CD4-positive, CD25-positive, alpha-beta regulatory T cell (primary cell): Measurements from ENCODE around the gene ZBTB22. TPM values are rescaled to one million over a fixed set of nuclear protein-coding genes. Genes with fewer than 3 reads are reported as not detected.

Source experiments
- polyA plus RNA-seq, 4 donors: library from polyadenylated mRNA; unstranded; fragments of 300-500 nt; fragmentation: Illumina TruSeq; gene quantifications; one replicate each; pipeline ENCODE4 v1.2.3, GENCODE V29; 2021
- total RNA-seq: library from RNA; stranded (reverse); gene quantifications from one replicate; pipeline ENCODE4 v1.2.3, GENCODE V29; 2022

The ZBTB22 gene
- total and polyA plus RNA-seq, 5 donors from 2014 or later, result 8.3 to 19.4 (median 13.2) TPM

Other genes starting within 250 kb of the ZBTB22 start
- 102 TPM for gene HLA-DPA1, start 244.1 kb downstream of the ZBTB22 start, total RNA-seq
- gene HLA-DPA1, start 244.1 kb downstream of the ZBTB22 start, polyA plus RNA-seq, result 100 to 1,000 TPM in 3 of 4 donors, 10 to 100 TPM in 1; 97.9 to 292 (median 209) TPM
- gene HLA-DPB1, start 241.8 kb downstream of the ZBTB22 start, total RNA-seq, result 153 TPM
- gene HLA-DPB1, start 241.8 kb downstream of the ZBTB22 start, polyA plus RNA-seq, result 100 to 1,000 TPM; 144 to 335 (median 244) TPM
- 0.89 TPM for gene COL11A2, start 125.3 kb downstream of the ZBTB22 start, total RNA-seq
- gene COL11A2, start 125.3 kb downstream of the ZBTB22 start, polyA plus RNA-seq, result under 1 TPM in 2 of 4 donors, not detected in 2; 0.34 to 0.43 TPM
- 62.6 TPM for gene RXRB, start 117.1 kb downstream of the ZBTB22 start, total RNA-seq
- 1 to 10 TPM; 7.1 to 8.9 (median 7.2) TPM for gene RXRB, start 117.1 kb downstream of the ZBTB22 start, polyA plus RNA-seq
- gene SLC39A7, start 116.9 kb downstream of the ZBTB22 start, total RNA-seq, result 24.1 TPM
- gene SLC39A7, start 116.9 kb downstream of the ZBTB22 start, polyA plus RNA-seq, result 10 to 100 TPM; 11.4 to 27.3 (median 20.4) TPM
- gene HSD17B8, start 113.1 kb downstream of the ZBTB22 start, total RNA-seq, result 8.8 TPM
- 10 to 100 TPM; 33.3 to 53.9 (median 41.9) TPM for gene HSD17B8, start 113.1 kb downstream of the ZBTB22 start, polyA plus RNA-seq
- 34.2 TPM for gene RING1, start 109.2 kb downstream of the ZBTB22 start, total RNA-seq
- gene RING1, start 109.2 kb downstream of the ZBTB22 start, polyA plus RNA-seq, result 1 to 10 TPM; 4.9 to 6.3 (median 5.5) TPM
- gene VPS52, start 45.9 kb downstream of the ZBTB22 start, total RNA-seq, result 70.6 TPM
- 10 to 100 TPM; 12.4 to 17.4 (median 15.0) TPM for gene VPS52, start 45.9 kb downstream of the ZBTB22 start, polyA plus RNA-seq
- gene RPS18, start 45.7 kb downstream of the ZBTB22 start, total RNA-seq, result 2,198 TPM
- gene RPS18, start 45.7 kb downstream of the ZBTB22 start, polyA plus RNA-seq, result over 10,000 TPM in 1 of 4 donors, 1,000 to 10,000 TPM in 3; 7,008 to 10,525 (median 8,528) TPM
- gene B3GALT4, start 40.6 kb downstream of the ZBTB22 start, total RNA-seq, result 17.5 TPM
- 10 to 100 TPM; 27.5 to 35.9 (median 31.2) TPM for gene B3GALT4, start 40.6 kb downstream of the ZBTB22 start, polyA plus RNA-seq
- gene WDR46, start 28.5 kb downstream of the ZBTB22 start, total RNA-seq, result 31.5 TPM
- 10 to 100 TPM; 50.6 to 54.0 (median 52.0) TPM for gene WDR46, start 28.5 kb downstream of the ZBTB22 start, polyA plus RNA-seq
- 20.0 TPM for gene PFDN6, start 28.1 kb downstream of the ZBTB22 start, total RNA-seq
- gene PFDN6, start 28.1 kb downstream of the ZBTB22 start, polyA plus RNA-seq, result 10 to 100 TPM; 33.7 to 47.0 (median 38.4) TPM
- gene RGL2, start 18.8 kb downstream of the ZBTB22 start, total RNA-seq, result 59.2 TPM
- 1 to 10 TPM; 7.2 to 9.4 (median 8.1) TPM for gene RGL2, start 18.8 kb downstream of the ZBTB22 start, polyA plus RNA-seq
- 281 TPM for gene TAPBP, start 3.7 kb downstream of the ZBTB22 start, total RNA-seq
- 100 to 1,000 TPM; 251 to 314 (median 262) TPM for gene TAPBP, start 3.7 kb downstream of the ZBTB22 start, polyA plus RNA-seq
- gene DAXX, start 5.2 kb upstream of the ZBTB22 start, total RNA-seq, result 45.1 TPM
- 100 to 1,000 TPM in 2 of 4 donors, 10 to 100 TPM in 2; 88.0 to 104 (median 97.5) TPM for gene DAXX, start 5.2 kb upstream of the ZBTB22 start, polyA plus RNA-seq
- gene KIFC1, start 74.1 kb upstream of the ZBTB22 start, total RNA-seq, result 8.7 TPM
- 1 to 10 TPM in 3 of 4 donors, under 1 TPM in 1; 0.41 to 3.9 (median 1.3) TPM for gene KIFC1, start 74.1 kb upstream of the ZBTB22 start, polyA plus RNA-seq
- gene PHF1, start 93.3 kb upstream of the ZBTB22 start, total RNA-seq, result 403 TPM
- 10 to 100 TPM; 41.5 to 72.2 (median 64.1) TPM for gene PHF1, start 93.3 kb upstream of the ZBTB22 start, polyA plus RNA-seq
- 202 TPM for gene CUTA, start 100.4 kb upstream of the ZBTB22 start, total RNA-seq
- gene CUTA, start 100.4 kb upstream of the ZBTB22 start, polyA plus RNA-seq, result 100 to 1,000 TPM; 435 to 529 (median 489) TPM
- gene SYNGAP1, start 102.3 kb upstream of the ZBTB22 start, total RNA-seq, result 81.4 TPM
- gene SYNGAP1, start 102.3 kb upstream of the ZBTB22 start, polyA plus RNA-seq, result under 1 TPM; 0.48 to 0.82 (median 0.63) TPM
- 8.6 TPM for gene ZBTB9, start 136.8 kb upstream of the ZBTB22 start, total RNA-seq
- gene ZBTB9, start 136.8 kb upstream of the ZBTB22 start, polyA plus RNA-seq, result 10 to 100 TPM in 1 of 4 donors, 1 to 10 TPM in 3; 4.5 to 11.7 (median 6.8) TPM